GM12878 (cell line): ENCODE data around the gene SEC16A. TPM values are rescaled to one million over a fixed set of nuclear protein-coding genes. Genes with fewer than 3 reads are reported as not detected.

ENCODE experiments used
- ATAC-seq: fragments of 200-7000 bp; cut with Tn5 transposase; 3 replicates; pipeline ENCODE4 v1.9.1; 2020; ENCODE audit warnings: mild to moderate bottlenecking, moderate library complexity
- BruUV-seq: library from RNA; stranded (reverse); fragments of 400-500 nt; replicated peaks from 2 replicates; lab custom pipeline; 2021; lab: Mats Ljungman, UMichigan
- CTCF ChIA-PET: fragments of 300-600 bp; sonication (Branson Sonifier 250); formaldehyde crosslinking; extraction: SDS; loops from one replicate; lab custom pipeline; 2021; ENCODE audit warnings: inconsistent platforms; lab: Yijun Ruan, JAX
- POLR2A ChIA-PET: fragments of 350-600 bp; formaldehyde crosslinking; extraction: SDS; loops from one replicate; lab custom pipeline; 2021; ENCODE audit warnings: inconsistent platforms; lab: Charles Lee
- RAD21 ChIA-PET: fragments of 300-600 bp; sonication (Branson Sonifier 250); formaldehyde crosslinking; loops from one replicate; lab custom pipeline; 2023; ENCODE audit warnings: antibody characterized with exemption; ENCODE audit not compliant: unreplicated experiment; lab: Charles Lee
- SMC1A ChIA-PET: fragments of 300-600 bp; sonication (Branson Sonifier 250); formaldehyde crosslinking; loops from one replicate; lab custom pipeline; 2023; ENCODE audit not compliant: unreplicated experiment, uncharacterized antibody; lab: Charles Lee
- DNase-seq: peaks from one replicate; pipeline ENCODE4 v3.0.0-alpha.2; 2011; ENCODE audit warnings: low read depth, low spot score
- FAIRE-seq: peaks from 3 replicates; lab custom pipeline; 2011; peaks lifted over from hg19 to GRCh38; lab: Jason Lieb, UNC
- H2AFZ ChIP-seq: 2 replicates; pipeline ENCODE4 v1.6.0; 2011; ENCODE audit warnings: low read depth, low read length, control low read depth; ENCODE audit not compliant: control insufficient read depth
- H3K27ac ChIP-seq: 2 replicates; pipeline ENCODE4 v1.5.1; 2011; ENCODE audit warnings: control low read depth; ENCODE audit not compliant: control insufficient read depth, insufficient read depth
- H3K27me3 ChIP-seq, 2 experiments: replicated peaks in 1 of 2; 2 replicates each; pipeline versions ENCODE4 v1.6.0 to v1.6.1; 2011; ENCODE audit warnings: low read length in 1 of 2; ENCODE audit not compliant: control insufficient read depth in 2 of 2, insufficient read depth in 2 of 2
- H3K36me3 ChIP-seq, 2 experiments: 2 replicates each; pipeline ENCODE4 v1.5.1; 2011; ENCODE audit warnings: low read length in 1 of 2; ENCODE audit not compliant: control insufficient read depth in 2 of 2, insufficient read depth in 2 of 2
- H3K4me1 ChIP-seq: 2 replicates; pipeline ENCODE4 v1.6.1; 2011; ENCODE audit warnings: mild to moderate bottlenecking, low read length, moderate library complexity, mixed read lengths; ENCODE audit not compliant: control insufficient read depth, insufficient read depth
- H3K4me2 ChIP-seq: 2 replicates; pipeline ENCODE4 v1.6.0; 2011; ENCODE audit warnings: control low read depth; ENCODE audit not compliant: control insufficient read depth, insufficient read depth
- H3K4me3 ChIP-seq: fragments of 200-600 bp; sonication (generic); 2 replicates; pipeline ENCODE4 v1.5.1; 2016
- H3K79me2 ChIP-seq: 2 replicates; pipeline ENCODE4 v1.6.0; 2011; ENCODE audit warnings: low read length; ENCODE audit not compliant: control insufficient read depth, insufficient read depth
- H3K9ac ChIP-seq: 2 replicates; pipeline ENCODE4 v1.8.0; 2011; ENCODE audit warnings: low read length, control low read depth, mixed read lengths; ENCODE audit not compliant: control insufficient read depth, insufficient read depth
- H3K9me3 ChIP-seq: replicated peaks from 3 replicates; pipeline ENCODE4 v1.5.1; 2011; ENCODE audit warnings: mild to moderate bottlenecking, low read length; ENCODE audit not compliant: control insufficient read depth, insufficient read depth
- H4K20me1 ChIP-seq: 2 replicates; pipeline ENCODE4 v1.6.0; 2011; ENCODE audit not compliant: control insufficient read depth, insufficient read depth
- CREM ChIP-seq: IDR thresholded peaks from 2 replicates; pipeline ENCODE4 v1.6.1; 2014; ENCODE audit warnings: antibody characterized with exemption, low read depth
- MYB ChIP-seq: fragments of 150-350 bp; IDR thresholded peaks from 2 replicates; pipeline ENCODE4 v1.6.1; 2014; ENCODE audit warnings: mild to moderate bottlenecking, low read depth, low read length, borderline replicate concordance
- PML ChIP-seq: IDR thresholded peaks from 2 replicates; pipeline ENCODE4 v1.6.1; 2012; ENCODE audit warnings: low read length, inconsistent platforms
- ZSCAN29 ChIP-seq: fragments of 450-650 bp; IDR thresholded peaks from 2 replicates; pipeline ENCODE4 v1.6.1; 2017; ENCODE audit warnings: mild to moderate bottlenecking, moderate library complexity
- WGBS: methylation state at CpG from one replicate; pipeline ENCODE4 v1.1.6; 2016; ENCODE audit warnings: low lambda C conversion rate; ENCODE audit not compliant: insufficient replicate concordance, insufficient coverage; ENCODE audit errors: missing lambda C conversion rate; 5-methylcytosine and 5-hydroxymethylcytosine counted together
- in situ Hi-C: fragments of 300-500 bp; cut with MboI; formaldehyde crosslinking; loops from 9 replicates; pipeline ENCODE4 v1.14.3; 2018; ENCODE audit warnings: mixed read lengths
- intact Hi-C: fragments of 100-400 bp; cut with micrococcal nuclease; formaldehyde crosslinking; loops from one replicate; pipeline ENCODE4 v1.14.2; 2022; ENCODE audit not compliant: unreplicated experiment
- polyA plus RNA-seq, 11 experiments: library from polyadenylated mRNA; depleted of rRNA in 4 of 11; unstranded in 6 of 11; stranded (reverse) in 5 of 11; fragments of >200 nt; fragmentation: Nextera tagmentation in 4 of 11; fragmentation: Illumina TruSeq in 1 of 11; extraction: Ambion mirVana in 4 of 11; extraction: Trizol in 1 of 11; gene quantifications; 1 replicate in 1 of 11; 2 replicates in 10 of 11; pipeline versions ENCODE4 v1.2.1 to v1.2.3, GENCODE V29; 2011 to 2016; ENCODE audit warnings: inconsistent platforms in 2 of 11, missing spikeins in 2 of 11, low read depth in 1 of 11
- total RNA-seq, 4 experiments: library from RNA; depleted of rRNA in 3 of 4; stranded (reverse); fragments of >200 nt in 3 of 4; fragmentation: Illumina TruSeq in 1 of 4; extraction: Trizol in 1 of 4; gene quantifications; 2 replicates each; pipeline versions ENCODE4 v1.2.1 to v1.2.3, GENCODE V29; 2013 to 2021
- TF ChIP-seq, protein P1 (sequence below): IDR thresholded peaks from 2 replicates; pipeline ENCODE4 v1.6.1; 2011; ENCODE audit warnings: borderline replicate concordance, low read depth, mild to moderate bottlenecking, moderate library complexity, low read length; ENCODE audit not compliant: insufficient read depth, poor library complexity, severe bottlenecking
- TF ChIP-seq, protein P2 (sequence below): IDR thresholded peaks from 2 replicates; pipeline ENCODE4 v1.6.1; 2011; ENCODE audit warnings: mild to moderate bottlenecking, low read depth, low read length, moderate library complexity; ENCODE audit not compliant: insufficient replicate concordance
- TF ChIP-seq, protein P3 (sequence below): fragments of 450-650 bp; IDR thresholded peaks from 2 replicates; pipeline ENCODE4 v1.6.1; 2018; ENCODE audit warnings: borderline replicate concordance, mild to moderate bottlenecking; ENCODE audit not compliant: partially characterized antibody
- TF ChIP-seq, protein P4 (sequence below): fragments of 150-350 bp; IDR thresholded peaks from 2 replicates; pipeline ENCODE4 v1.6.1; 2016; ENCODE audit warnings: low read depth, low read length

SEC16A gene
- total and polyA plus RNA-seq, 10 of the 15 experiments (the other 5 are each of a cell fraction or from before 2014, with no cell fraction given) = 9.9 to 59.1 (median 21.7) TPM

DNA sequence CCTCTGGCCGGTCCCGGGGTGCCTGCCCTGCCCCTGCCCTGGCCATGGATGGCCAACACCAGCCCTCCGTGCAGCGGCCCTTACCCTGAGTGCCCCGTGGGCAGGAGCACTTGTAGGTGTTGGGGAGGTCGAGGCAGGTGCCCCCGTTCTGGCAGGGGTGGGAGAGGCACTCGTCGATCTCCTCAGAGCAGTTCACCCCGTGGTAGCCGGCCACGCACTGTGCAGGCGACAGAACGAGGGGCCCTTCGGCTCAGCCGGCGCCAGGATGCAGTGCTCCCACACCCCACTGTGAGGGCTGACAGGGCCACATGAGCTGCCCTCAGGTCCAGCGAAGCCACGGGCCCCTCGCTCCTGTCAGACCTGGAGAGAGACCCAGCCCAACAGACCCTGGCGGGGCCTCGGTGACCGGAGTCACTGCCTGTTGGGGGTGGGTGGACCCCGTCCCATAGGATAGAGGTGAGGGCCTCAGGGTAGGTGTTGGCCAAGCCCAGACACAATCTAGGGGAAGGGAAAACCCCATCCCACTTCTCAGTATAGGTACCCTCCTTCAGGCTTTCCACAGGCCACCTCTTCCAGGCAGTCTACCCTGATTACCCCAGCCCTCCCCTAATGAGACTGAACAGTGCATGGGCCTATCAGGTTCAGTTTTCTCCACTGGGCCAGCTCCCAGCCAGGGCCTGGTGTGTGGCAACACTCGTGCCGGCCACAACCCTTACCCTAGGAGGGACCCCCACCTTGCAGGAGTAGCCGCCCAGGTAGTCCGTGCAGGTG lies 24.6 kb upstream of the SEC16A start:
- POLR2A ChIA-PET = no interaction called here
- no peak overlapping the region for H3K9ac ChIP-seq
- no peak for DNase-seq
- H3K27ac ChIP-seq = no peak overlapping the region
- H3K4me1 ChIP-seq = no peaks in the 10 kb centered on the region
- RAD21 ChIA-PET = no interaction called here
- intact Hi-C loops = no loop called here
- SMC1A ChIA-PET = no interaction called here
- H3K4me2 ChIP-seq = no peak overlapping the region
- no peak overlapping the region for H3K4me3 ChIP-seq
- in situ Hi-C loops = no loop called here
- no peaks in the 10 kb centered on the region for H3K79me2 ChIP-seq
- no peaks in the 10 kb centered on the region for H3K27me3 ChIP-seq
- ATAC-seq = no peak
- peaks cover 2 to 61% of the 10 kb centered on the region in 2 experiments; a peak in 3 of 4 replicates for H3K36me3 ChIP-seq
- no TSS peak for BruUV-seq
- no peaks in the 10 kb centered on the region for H3K9me3 ChIP-seq
- no peak for FAIRE-seq
- CTCF ChIA-PET = interaction anchor here (1.0 kb wide), 1 partner anchor 22 kb away, joined by 3 read pairs; no protein-coding TSS in a partner anchor
- 93% methylated on average over 28 of the region's 28 CpGs for WGBS
- H2AFZ ChIP-seq = no peak overlapping the region
- no peaks in the 10 kb centered on the region for H4K20me1 ChIP-seq
- TF ChIP-seq CREM (no peak), ZSCAN29 (no peak), PML (no peak), MYB (no peak)
- TF ChIP-seq, protein P1, sequence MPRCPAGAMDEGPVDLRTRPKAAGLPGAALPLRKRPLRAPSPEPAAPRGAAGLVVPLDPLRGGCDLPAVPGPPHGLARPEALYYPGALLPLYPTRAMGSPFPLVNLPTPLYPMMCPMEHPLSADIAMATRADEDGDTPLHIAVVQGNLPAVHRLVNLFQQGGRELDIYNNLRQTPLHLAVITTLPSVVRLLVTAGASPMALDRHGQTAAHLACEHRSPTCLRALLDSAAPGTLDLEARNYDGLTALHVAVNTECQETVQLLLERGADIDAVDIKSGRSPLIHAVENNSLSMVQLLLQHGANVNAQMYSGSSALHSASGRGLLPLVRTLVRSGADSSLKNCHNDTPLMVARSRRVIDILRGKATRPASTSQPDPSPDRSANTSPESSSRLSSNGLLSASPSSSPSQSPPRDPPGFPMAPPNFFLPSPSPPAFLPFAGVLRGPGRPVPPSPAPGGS = no peak
- TF ChIP-seq, protein P2, sequence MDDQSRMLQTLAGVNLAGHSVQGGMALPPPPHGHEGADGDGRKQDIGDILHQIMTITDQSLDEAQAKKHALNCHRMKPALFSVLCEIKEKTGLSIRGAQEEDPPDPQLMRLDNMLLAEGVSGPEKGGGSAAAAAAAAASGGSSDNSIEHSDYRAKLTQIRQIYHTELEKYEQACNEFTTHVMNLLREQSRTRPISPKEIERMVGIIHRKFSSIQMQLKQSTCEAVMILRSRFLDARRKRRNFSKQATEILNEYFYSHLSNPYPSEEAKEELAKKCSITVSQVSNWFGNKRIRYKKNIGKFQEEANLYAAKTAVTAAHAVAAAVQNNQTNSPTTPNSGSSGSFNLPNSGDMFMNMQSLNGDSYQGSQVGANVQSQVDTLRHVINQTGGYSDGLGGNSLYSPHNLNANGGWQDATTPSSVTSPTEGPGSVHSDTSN = no peak
- TF ChIP-seq, protein P3, sequence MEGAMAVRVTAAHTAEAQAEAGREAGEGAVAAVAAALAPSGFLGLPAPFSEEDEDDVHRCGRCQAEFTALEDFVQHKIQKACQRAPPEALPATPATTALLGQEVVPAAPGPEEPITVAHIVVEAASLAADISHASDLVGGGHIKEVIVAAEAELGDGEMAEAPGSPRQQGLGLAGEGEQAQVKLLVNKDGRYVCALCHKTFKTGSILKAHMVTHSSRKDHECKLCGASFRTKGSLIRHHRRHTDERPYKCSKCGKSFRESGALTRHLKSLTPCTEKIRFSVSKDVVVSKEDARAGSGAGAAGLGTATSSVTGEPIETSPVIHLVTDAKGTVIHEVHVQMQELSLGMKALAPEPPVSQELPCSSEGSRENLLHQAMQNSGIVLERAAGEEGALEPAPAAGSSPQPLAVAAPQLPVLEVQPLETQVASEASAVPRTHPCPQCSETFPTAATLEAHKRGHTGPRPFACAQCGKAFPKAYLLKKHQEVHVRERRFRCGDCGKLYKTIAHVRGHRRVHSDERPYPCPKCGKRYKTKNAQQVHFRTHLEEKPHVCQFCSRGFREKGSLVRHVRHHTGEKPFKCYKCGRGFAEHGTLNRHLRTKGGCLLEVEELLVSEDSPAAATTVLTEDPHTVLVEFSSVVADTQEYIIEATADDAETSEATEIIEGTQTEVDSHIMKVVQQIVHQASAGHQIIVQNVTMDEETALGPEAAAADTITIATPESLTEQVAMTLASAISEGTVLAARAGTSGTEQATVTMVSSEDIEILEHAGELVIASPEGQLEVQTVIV = no peak
- TF ChIP-seq, protein P4, sequence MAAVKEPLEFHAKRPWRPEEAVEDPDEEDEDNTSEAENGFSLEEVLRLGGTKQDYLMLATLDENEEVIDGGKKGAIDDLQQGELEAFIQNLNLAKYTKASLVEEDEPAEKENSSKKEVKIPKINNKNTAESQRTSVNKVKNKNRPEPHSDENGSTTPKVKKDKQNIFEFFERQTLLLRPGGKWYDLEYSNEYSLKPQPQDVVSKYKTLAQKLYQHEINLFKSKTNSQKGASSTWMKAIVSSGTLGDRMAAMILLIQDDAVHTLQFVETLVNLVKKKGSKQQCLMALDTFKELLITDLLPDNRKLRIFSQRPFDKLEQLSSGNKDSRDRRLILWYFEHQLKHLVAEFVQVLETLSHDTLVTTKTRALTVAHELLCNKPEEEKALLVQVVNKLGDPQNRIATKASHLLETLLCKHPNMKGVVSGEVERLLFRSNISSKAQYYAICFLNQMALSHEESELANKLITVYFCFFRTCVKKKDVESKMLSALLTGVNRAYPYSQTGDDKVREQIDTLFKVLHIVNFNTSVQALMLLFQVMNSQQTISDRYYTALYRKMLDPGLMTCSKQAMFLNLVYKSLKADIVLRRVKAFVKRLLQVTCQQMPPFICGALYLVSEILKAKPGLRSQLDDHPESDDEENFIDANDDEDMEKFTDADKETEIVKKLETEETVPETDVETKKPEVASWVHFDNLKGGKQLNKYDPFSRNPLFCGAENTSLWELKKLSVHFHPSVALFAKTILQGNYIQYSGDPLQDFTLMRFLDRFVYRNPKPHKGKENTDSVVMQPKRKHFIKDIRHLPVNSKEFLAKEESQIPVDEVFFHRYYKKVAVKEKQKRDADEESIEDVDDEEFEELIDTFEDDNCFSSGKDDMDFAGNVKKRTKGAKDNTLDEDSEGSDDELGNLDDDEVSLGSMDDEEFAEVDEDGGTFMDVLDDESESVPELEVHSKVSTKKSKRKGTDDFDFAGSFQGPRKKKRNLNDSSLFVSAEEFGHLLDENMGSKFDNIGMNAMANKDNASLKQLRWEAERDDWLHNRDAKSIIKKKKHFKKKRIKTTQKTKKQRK = no peak
